Fibroblast of skin of abdomen (primary cell): ENCODE results near the gene ZNF148.

Experiments
- DNase-seq: peaks from one replicate; pipeline ENCODE4 v3.0.0-alpha.2; 2013

Gene ZNF148

DNA sequence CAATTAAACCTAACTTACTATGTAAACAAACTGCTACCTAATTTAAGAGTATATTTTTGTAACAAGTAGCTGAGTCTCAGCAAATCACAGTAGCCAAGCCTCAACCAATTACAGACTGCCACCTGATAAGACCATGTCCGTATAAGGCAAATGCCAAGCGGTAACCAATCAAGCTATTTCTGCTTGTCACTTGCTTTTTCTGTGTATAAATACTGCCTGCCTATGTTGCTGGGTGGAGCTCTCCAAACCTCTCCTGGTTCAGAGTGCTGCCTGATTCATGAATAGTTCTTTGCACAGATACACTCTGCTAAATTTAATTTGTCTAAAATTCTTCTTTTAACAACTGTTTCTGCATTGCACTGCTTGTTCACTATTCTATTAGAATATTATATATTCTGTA is 42.6 kb downstream of the ZNF148 start:
- DNase-seq: no peak

- DNase-seq: no peak
Measured at GRCh38 chr3:125331243-125331642, 43.9 kb downstream of the ZNF148 start.

- DNase-seq: no peak
Measured at GRCh38 chr3:125326957-125327356, 48.2 kb downstream of the ZNF148 start.

DNA sequence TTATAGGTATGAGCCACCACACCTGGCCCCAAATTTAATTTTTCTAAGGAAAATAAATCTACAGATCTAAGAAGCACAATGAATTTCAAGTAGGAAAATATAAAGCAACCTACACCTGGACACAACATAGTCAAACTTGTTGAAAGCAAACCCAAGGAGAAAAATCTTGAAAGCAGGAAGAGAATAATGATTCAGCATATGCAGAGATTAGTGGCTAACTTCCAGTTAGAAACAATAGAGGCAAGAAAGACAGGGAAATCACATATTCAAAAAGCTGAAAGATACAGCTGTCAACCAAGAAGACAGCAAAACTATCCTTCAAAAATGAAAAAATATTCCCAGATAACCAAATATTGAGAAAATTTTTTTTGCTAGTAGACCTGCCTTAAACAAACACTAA is 49.4 kb downstream of the ZNF148 start:
- DNase-seq: no peak

GRCh38 chr3:125324341-125324740 is 50.8 kb downstream of the ZNF148 start:
- peak; percentile 17 for DNase-seq

GRCh38 chr3:125322917-125323316 is 52.2 kb downstream of the ZNF148 start:
- no peak for DNase-seq

- DNase-seq: peak; percentile 90
Measured at GRCh38 chr3:125322166-125322565, 53.0 kb downstream of the ZNF148 start.

GRCh38 chr3:125319765-125320164 is 55.4 kb downstream of the ZNF148 start:
- DNase-seq: no peak

GRCh38 chr3:125318871-125319270 is 56.3 kb downstream of the ZNF148 start:
- no peak for DNase-seq

DNA sequence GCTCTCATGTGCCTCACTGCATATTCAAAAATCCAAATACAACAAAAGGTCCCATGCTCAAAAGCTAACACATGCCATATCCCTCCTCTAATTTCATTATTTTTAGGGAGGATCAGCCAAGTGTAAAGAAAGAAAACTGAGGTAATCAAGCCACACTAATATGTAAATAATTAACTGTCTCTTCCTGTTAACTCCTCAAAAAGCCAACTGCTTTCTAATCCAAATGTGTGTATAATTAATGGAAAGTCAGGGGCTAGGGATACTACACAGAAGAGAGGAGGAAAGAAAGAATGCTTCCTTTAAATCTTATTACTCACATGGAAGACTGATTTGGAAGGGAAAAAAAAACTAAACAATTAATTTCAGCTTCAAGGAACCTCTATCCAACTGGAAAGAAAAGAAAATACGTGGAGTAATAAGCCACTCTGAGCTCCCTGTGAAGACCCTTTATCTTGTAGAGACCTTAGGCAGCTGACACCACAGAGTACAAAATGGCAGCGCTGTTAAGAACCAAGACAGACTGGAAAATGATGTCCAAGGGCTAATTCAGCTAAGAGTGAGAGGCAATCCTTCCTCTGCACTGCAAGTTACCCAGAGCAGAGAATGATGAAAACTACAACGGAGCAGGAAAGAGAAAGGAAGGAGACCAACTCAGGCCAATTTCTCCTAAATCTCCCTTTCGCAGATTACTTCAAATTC is 56.8 kb downstream of the ZNF148 start:
- no peak for DNase-seq

GRCh38 chr3:125317761-125318160 is 57.4 kb downstream of the ZNF148 start:
- no peak for DNase-seq

GRCh38 chr3:125316949-125317348 is 58.2 kb downstream of the ZNF148 start:
- no peak for DNase-seq

- DNase-seq: no peak
Measured at GRCh38 chr3:125316246-125316645, 58.9 kb downstream of the ZNF148 start.

GRCh38 chr3:125313060-125313635 is 62.0 kb downstream of the ZNF148 start:
- peak; percentile 72 for DNase-seq

DNA sequence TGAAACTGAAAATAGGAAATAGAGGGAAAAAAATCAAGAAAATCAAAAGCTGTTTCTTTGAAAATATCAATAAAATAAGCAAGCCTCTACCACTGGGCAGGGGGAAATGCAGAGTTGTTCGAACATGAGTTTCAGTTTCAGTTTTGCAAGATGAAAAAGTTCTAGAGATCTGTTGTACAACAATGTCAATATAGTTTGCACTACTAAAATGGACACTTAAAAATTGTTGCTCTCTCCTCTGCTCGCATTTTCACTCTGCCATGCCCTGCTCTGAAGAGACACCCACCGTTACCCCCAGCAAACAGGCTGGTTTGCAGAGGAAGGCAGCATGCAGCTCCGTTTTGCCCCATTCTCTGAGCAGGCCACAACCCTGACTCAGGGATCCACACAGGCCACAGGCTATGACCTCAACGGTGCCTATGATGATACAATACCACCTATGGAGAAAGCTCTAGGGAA is 64.5 kb downstream of the ZNF148 start:
- DNase-seq: no peak

DNA sequence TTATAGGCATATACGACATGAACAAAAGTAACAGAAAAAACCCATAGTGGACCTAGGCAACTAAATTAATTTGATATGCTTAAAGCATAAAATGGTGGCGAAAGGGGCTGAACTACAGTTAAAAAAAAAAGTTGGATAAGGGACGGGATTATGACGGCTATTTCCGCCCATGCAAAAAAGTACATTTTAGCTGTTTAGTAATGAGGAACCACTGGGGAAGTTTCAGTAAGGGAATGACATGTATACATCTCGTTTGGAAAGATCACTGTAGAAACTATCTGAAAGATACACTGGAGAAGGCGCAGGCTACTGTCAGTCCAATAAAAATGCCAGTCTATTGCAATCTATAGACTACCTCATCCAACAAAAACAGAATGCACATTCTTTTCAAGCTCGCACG is 65.6 kb downstream of the ZNF148 start:
- no peak for DNase-seq

DNA sequence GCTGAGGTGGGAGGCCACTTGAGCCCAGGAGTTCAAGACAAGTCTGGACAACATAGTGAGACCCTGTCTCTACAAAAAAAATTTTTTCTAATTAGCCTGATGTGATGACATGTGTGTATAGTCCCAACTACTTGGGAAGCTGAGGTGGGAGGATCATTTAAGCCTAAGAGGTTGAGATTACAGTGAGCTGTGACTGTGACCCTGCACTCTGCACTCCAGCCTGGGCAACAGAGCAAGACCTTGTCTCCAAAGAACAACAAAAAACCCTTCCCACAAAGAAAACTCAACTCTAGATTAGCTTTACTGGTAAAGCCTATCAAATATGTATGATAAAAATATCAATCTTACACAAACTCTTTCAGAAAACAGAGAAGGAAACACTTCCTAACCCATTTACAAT is 68.5 kb downstream of the ZNF148 start:
- DNase-seq: no peak

DNA sequence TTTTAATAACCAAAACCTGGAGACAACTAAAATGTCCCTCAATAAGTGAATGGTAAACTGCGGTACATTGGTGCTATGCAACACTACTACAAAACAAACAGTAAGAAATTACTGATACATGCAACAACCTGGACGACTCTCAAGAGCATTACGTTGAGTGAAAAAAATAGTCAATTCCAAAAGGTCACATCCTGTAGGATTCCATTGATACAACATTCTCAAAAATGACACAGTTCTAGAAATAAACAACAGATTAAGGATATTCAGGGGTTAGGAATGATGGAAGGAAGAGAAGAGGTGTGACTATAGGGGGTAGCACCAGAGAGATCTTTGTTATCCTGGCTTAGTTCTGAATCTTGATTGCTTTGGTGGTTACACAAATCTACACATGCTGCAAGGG is 72.2 kb downstream of the ZNF148 start:
- DNase-seq: no peak

DNA sequence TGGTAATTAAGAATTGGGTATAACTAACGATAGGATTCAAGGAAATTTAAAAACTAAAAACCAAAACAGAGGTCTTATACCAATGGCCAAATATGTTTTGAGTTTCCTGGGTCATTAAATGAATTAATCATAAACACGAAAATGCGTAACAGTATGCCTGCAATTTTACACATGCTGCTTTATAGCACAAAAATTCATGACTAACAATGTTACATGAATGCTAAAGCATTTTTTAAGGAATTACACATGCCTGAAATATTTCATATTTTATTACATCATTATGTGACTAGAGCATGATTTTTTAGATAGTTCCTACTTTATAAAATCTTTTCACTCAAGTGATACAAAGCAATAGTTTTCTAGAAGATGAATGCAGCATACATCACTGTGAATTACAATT is 74.7 kb downstream of the ZNF148 start:
- DNase-seq: peak; percentile 84

DNA sequence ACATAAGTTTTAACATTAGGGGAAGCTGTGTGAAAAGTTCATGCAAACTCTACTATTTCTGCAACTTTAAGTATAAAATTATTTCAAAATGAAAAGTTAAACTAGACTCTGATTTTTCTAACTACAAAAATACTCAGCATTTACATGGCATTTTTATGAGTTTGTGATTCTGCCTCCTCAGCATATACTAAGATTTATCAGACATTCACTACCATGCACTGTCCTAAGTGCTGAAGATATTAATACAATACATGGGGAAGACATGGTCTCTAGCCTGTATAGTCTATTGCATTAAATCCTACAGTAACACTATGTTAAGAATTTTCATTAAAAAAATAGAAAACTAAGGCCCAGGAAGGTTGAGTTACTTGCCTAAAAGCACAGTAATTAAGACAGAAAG is 80.7 kb downstream of the ZNF148 start:
- DNase-seq: no peak

- no peak for DNase-seq
Measured at GRCh38 chr3:125292015-125292414, 83.1 kb downstream of the ZNF148 start.

- no peak for DNase-seq
Measured at GRCh38 chr3:125289429-125289981, 85.6 kb downstream of the ZNF148 start.

DNA sequence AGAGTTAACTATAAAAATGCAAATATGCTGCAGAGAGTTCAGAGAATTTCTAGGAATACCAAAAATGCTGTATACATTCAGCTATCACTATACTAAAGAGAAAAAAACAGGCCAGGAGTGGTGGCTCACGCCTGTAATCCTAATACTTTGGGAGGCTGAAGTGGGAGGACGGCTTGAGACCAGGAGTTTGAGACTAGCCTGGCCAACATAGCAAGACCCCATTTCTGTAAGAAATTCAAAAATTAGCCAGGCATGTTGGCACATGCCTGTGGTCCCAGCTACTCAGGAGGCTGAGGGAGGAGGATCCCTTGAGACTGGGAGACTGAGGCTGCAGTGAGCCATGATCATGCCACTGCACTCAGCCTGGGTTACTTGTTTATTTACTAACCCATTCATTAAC is 87.9 kb downstream of the ZNF148 start:
- no peak for DNase-seq

DNA sequence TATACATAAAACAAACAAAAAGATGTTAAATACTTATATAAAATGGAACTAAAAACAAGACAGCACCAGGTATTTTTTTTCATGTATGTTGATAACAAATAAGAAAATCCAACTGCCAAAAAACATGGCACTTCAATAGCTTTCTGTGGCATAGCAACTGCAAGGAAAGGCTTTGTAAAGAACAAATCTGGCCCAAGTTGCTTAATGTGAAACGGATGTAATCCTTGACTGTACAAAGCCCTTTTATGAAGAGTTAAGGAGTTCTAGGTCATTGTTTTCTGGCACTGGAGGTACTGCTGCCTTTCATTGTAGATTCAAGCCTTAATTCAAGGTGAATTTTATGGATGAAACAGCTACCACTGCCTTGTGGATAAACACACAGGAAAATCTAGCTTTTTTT is 93.7 kb downstream of the ZNF148 start:
- DNase-seq: no peak
